OCI-LY1 (cell line): ENCODE results near the gene TRPM3.

ENCODE experiments used
- EZH2 ChIP-seq: fragments of 200-600 bp; sonication (generic), shearing (Covaris generic); IDR thresholded peaks from 2 replicates; pipeline ENCODE4 v1.8.0; 2017; ENCODE audit warnings: borderline replicate concordance, mixed run types, mild to moderate bottlenecking, antibody characterized with exemption, low read length, moderate library complexity, mixed read lengths
- TF ChIP-seq, protein P1 (sequence below): fragments of 200-600 bp; sonication (generic), shearing (Covaris generic); IDR thresholded peaks from 2 replicates; pipeline ENCODE4 v1.5.1; 2017; ENCODE audit warnings: mild to moderate bottlenecking, antibody characterized with exemption, low read length, moderate library complexity, mixed read lengths

DNA sequence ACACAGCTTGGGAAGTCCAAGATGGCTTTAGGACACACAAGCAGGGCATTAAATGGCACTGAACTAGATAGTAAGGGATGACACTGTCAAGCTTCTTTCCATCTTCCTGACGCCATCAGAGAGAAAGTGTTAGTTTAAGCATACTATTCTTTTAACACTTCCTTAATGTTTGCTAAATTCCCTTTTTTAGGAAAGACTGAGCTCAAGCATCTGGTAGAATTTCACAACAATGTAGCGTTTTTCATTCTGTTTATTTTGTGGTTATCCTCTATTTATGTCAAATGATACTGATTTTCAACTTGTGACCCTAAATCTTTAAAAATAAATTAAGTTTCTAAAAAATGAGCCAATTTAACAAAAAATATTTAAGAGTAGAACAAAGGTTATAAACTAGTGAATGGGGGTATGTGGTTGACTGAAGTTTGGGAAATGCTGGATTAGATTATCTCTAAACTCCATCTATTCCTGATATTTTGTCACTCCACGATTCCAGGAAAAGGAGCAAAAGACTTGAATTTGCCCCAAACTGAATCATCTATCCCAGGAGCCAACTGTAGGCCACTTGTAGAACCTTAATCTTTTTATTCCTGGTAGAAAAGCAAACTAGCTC lies 559.5 kb downstream of the TRPM3 start:
- TF ChIP-seq, protein P1, sequence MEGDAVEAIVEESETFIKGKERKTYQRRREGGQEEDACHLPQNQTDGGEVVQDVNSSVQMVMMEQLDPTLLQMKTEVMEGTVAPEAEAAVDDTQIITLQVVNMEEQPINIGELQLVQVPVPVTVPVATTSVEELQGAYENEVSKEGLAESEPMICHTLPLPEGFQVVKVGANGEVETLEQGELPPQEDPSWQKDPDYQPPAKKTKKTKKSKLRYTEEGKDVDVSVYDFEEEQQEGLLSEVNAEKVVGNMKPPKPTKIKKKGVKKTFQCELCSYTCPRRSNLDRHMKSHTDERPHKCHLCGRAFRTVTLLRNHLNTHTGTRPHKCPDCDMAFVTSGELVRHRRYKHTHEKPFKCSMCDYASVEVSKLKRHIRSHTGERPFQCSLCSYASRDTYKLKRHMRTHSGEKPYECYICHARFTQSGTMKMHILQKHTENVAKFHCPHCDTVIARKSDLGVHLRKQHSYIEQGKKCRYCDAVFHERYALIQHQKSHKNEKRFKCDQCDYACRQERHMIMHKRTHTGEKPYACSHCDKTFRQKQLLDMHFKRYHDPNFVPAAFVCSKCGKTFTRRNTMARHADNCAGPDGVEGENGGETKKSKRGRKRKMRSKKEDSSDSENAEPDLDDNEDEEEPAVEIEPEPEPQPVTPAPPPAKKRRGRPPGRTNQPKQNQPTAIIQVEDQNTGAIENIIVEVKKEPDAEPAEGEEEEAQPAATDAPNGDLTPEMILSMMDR, result no peak
- no peak for TF ChIP-seq EZH2
